Left hindlimb (tissue), 1 donor: ENCODE data around the gene ABHD1.
"Not testable (repeated sequence)": the region's sequence is repeated elsewhere in the genome, so short reads cannot be mapped to it uniquely, and the experiment has no call there.

Experiments used
- DNase-seq: peaks from one replicate; pipeline ENCODE4 v3.0.0-alpha.2; 2018

ABHD1 gene

DNA sequence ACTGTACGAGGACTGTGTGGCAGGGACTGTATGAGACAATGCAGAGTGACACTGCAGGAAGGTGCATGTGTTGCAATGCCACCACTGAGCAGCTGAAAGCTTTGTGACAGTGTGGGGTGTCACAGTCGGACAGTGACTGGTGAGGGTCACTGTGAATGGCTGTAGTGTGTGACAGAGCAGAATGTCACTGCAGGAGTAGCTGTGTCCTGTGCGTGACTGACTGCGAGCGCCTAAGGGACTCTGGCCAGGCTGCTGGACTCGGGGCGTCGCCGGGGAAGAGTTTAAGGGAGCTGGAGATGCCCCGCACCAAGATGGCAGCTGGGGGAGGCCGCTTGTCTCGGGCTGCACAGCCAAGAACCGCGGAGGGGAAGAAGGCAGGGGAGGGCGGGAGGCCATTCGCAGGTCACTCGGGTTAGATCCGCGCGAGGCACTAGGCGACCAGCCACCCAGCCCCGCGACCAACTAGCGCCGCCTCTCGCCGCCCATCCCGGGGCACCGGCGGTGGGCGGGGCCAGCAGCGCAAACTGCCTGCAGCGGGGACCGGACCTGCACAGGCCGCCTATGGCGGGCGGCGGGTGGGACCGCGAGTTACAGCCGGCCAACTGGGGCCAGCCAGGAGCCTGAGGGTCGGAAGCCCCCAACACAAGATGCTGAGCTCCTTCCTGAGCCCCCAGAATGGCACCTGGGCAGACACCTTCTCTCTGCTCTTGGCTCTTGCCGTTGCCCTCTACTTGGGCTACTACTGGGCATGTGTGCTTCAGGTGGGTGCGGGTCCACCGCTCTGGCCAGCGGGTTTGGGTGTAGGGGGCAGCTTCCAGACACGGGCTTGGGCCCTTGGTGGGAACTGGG lies at the start of gene ABHD1:
TSS of gene ABHD1 (plus strand) at position 514 of the 849 bp plus-strand sequence. CDS start at position 648, 134 bp downstream.
- peak; percentile 55 for DNase-seq

GRCh38 chr2:27074738-27075565 lies 48.7 kb upstream of the ABHD1 start:
- DNase-seq, result no peak

- not testable (repeated sequence) for DNase-seq
These were observed 48.1 kb upstream of the ABHD1 start for GRCh38 chr2:27075566-27075871.

DNA sequence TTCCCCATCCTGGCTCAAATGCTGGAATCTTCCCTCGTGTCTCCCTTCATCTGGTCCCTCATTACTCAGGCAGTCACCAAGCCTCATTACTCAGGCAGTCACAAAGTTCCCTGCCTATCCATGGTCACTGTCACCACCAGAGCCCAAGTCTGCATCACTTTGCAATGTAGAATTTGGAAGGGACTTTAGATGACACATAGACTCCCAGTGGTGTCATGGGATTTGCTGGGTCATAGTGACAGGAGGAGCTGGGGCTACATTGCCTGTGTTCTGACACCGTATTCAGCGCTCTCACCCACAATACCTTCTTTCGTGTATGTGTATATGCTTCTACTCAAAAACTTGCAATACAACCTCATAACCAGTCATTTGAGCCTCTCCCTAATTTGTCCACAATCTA lies 47.3 kb upstream of the ABHD1 start:
- DNase-seq, result no peak

GRCh38 chr2:27077231-27077630 lies 46.4 kb upstream of the ABHD1 start:
- DNase-seq, result no peak

- DNase-seq, result peak; percentile 96
These were observed 45.1 kb upstream of the ABHD1 start, which contains the start of gene EMILIN1 for GRCh38 chr2:27078267-27079194. EMILIN1 (plus strand) TSS chr2:27078615; CDS start chr2:27079066, 451 bp downstream.

DNA sequence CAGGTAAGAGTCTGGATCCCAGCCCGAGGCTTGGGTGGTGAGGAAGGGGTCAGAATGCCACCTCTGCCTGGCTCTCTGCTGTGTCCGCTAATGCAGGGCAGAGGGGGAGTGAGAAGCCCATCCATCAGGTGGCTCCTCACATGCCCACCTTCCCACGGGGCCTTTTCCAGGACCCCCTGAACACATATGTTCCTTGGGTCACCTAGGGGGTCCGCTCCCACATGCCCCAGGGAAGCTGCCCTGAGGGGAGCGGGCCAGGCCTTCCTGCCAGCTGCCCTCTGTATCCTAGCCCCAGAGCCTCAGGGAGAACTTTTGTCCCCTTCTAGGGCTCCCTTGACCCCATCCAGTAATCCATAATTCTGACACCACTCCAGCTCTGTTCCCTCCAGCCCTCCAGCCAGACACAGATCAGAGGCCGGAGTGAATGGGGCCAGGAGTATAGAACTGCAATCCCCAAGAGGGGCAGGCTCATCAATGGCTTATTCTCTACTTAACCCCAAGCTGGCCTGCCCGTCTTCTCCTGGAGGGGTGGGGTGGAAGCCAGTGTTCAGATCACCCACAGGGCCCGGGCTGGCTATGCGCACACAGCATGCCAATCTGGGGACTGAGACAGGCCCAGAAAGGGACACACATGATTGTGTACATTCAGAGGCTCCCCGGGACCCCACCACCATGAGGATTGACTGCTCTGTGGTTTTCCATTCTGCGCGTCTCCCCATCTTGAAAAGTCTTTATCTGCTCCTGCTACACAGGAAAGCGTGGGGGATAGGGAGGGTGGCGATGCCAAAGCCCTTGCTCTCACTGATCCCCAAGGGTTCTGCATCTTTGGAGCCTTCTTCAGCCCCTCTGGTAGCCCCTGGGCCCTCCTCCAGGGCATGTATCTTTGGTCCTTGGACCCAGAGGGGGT lies 44.1 kb upstream of the ABHD1 start:
- DNase-seq, result no peak

DNA sequence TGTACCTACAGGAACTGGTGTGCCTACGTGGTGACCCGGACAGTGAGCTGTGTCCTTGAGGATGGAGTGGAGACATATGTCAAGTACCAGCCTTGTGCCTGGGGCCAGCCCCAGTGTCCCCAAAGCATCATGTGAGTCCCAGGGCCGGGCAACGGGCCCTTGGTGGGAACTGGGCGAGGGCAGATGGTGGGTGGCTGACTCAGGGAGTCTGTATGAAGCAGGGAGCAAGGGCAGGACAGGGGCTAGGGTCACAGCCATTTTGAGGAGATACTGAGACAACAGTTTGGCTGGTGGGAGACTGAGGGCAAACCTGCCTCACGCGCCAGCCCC lies 43.5 kb upstream of the ABHD1 start:
- no peak for DNase-seq

DNA sequence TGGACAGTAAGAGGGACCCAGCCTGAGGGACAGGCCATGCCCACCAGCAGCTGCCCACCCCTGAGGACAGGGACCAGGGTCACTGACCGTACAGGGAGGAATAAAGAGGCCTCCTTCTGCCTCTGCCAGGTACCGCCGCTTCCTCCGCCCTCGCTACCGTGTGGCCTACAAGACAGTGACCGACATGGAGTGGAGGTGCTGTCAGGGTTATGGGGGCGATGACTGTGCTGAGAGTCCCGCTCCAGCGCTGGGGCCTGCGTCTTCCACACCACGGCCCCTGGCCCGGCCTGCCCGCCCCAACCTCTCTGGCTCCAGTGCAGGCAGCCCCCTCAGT lies 43.0 kb upstream of the ABHD1 start:
- no peak for DNase-seq

GRCh38 chr2:27081984-27082772 lies 41.4 kb upstream of the ABHD1 start:
- no peak for DNase-seq

- DNase-seq, result no peak
These were observed 40.7 kb upstream of the ABHD1 start for GRCh38 chr2:27082773-27083409.

GRCh38 chr2:27083410-27084296 lies 40.0 kb upstream of the ABHD1 start:
- DNase-seq, result no peak

GRCh38 chr2:27084297-27085061 lies 39.1 kb upstream of the ABHD1 start:
- DNase-seq, result no peak

GRCh38 chr2:27085062-27085672 lies 38.4 kb upstream of the ABHD1 start:
- DNase-seq, result peak; percentile 28

- DNase-seq, result peak; percentile 69
These were observed 37.9 kb upstream of the ABHD1 start for GRCh38 chr2:27085673-27086089.

DNA sequence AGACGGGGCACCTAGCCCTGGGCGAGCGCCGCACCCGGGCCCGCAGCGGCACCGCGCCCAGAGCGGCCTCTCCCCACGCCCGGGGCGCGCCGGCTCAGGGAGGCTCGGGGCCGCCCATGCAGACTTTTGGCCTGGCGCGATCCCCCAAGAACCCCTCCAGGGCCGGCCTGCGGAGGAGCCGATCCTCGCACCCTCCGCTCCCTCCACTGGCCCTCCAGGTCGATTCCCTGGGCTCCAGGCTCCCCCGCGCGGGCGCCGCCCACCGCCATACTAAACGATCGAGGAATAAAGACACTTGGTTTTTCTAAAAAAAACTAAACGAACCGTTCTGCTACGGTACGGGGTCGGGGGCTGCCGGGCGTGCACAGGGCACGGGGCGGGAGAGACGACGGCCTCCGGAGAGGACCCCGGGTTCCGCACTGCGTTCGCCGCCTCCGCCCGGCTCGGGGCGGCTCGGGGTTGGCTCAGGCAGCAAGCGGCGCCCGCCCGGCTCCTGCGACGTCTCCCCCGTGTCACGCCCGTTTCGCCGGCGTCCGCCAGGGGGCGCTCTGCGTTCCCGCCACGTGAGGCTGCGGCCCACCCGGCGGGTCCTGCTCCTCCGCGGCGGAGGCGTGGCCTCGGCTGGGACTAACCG lies 37.4 kb upstream of the ABHD1 start:
- peak; percentile 97 for DNase-seq

DNA sequence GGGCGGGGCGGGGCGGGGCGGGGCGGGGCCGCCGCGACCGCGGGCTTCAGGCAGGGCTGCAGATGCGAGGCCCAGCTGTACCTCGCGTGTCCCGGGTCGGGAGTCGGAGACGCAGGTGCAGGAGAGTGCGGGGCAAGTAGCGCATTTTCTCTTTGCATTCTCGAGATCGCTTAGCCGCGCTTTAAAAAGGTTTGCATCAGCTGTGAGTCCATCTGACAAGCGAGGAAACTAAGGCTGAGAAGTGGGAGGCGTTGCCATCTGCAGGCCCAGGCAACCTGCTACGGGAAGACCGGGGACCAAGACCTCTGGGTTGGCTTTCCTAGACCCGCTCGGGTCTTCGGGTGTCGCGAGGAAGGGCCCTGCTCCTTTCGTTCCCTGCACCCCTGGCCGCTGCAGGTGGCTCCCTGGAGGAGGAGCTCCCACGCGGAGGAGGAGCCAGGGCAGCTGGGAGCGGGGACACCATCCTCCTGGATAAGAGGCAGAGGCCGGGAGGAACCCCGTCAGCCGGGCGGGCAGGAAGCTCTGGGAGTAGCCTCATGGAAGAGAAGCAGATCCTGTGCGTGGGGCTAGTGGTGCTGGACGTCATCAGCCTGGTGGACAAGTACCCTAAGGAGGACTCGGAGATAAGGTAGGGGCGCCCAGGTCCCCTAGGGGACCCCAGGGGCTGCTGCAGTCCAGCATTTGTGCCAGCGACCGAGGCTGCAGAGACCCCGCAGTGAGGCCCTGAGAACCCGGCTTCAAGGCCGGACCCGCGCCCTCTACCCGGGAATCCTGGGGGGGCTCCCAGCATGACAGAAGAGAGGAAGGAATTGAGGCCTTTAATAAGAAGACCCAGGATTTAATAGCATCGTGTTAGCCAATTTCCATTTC lies 36.7 kb upstream of the ABHD1 start, which contains the start of gene KHK:
TSS of gene KHK (plus strand) at position 49 of the 870 bp plus-strand sequence. CDS start at position 537, 488 bp downstream.
- no peak for DNase-seq
